Activated gamma-delta T cell treated with anti-CD3 and anti-CD28 coated beads, Interleukin-2, amount 50 U/mL, for 16 hours (primary cell): ENCODE data around the gene PHKG2.
"Not testable (repeated sequence)": the region's sequence is repeated elsewhere in the genome, so short reads cannot be mapped to it uniquely, and the experiment has no call there.

Experiments used
- DNase-seq: peaks from one replicate; pipeline ENCODE4 v3.0.0-alpha.2; 2020; ENCODE audit warnings: low read depth

Gene PHKG2

GRCh38 chr16:30747799-30748633, at the start of gene PHKG2:
Gene PHKG2, plus strand, starts transcription at chr16:30748425. Its CDS starts 396 bp downstream, at chr16:30748821.
- DNase-seq = peak; percentile 94

DNA sequence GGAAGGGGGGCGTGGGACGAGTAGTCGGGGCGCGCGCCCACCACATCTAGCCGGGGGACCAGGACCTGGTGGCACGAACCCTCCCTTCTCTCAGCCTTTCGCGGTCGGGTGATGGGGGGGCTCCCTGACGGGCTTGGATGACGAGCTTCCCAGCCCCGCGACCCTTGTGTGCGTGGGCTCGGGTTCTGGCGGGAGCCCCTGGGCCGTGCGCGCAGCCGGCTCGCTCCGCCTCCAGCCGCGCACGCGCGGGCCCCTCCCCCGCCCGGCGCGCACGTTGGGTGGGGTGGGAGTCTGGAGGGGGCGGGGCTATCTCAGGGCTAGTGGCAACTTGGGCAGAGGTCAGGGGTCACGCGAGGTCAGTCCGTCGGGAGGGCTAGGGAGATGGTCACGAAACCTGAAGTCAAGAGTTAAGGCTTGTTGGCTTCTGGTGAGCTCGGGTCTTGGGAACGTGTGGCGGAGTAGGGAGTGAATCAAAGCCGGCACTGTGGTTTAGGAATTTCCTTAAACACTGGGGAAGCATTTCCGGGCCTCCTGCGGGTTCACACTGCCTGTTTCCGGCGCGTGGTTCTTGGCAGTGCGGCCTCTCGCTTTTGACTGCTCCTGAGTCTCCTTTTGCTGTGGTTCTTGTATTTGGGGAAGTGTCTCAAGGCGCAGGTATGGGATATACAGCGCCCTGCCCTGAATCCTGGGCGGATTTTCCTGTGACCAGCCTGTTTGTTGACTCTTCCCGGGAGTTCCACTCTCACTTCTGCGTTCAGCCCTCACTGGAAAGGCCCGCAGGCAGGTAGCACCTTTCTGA, 49.2 kb upstream of the PHKG2 start, which contains the start of gene SRCAP:
Gene SRCAP (plus strand): TSS at position 356 of the 799 bp plus-strand sequence. CDS start 1,654 bp downstream, outside the sequence.
- peak; percentile 59 for DNase-seq

DNA sequence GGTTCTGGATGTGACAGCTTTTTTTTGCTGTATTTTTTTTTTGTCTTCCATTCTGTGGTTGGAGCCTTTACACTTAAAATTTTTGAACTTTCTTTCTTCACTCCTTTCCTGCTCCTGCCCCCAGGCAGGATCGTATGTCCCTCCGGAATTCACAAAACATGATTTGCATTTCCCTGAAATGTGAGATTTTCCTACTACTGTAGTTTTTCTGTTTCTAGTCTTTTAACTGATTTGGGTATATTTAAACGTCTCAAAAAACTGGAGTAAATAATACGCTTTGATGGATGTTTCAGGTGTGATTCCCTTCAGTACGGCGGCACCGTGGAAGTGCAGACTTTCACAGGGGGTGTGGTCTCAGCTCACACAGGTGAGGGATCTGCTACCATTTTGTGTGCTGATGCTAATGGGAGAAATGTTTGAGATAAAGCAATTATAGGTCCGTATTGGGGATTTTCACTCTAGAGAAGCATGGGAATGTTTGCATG, 48.6 kb upstream of the PHKG2 start:
- no peak for DNase-seq

DNA sequence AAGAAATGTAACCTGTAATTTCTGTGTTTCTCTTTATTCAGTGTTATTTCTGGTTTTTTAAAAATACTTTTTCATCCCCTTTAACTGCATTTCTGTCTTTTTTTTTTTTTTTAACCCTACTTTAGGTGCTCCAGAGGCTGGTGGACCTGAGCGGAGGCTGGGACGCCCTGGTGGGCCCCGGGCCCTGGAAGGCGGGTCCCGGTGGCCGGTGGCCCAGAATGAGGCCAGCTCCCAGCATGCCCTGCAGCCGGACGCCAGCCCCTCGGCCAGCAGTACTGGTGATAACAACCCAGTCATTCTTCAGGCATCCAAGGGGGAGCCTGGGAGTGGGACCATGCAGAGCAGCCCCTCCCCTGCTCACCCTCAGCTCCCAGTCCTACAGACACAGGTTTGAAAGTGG, 47.7 kb upstream of the PHKG2 start:
- no peak for DNase-seq

DNA sequence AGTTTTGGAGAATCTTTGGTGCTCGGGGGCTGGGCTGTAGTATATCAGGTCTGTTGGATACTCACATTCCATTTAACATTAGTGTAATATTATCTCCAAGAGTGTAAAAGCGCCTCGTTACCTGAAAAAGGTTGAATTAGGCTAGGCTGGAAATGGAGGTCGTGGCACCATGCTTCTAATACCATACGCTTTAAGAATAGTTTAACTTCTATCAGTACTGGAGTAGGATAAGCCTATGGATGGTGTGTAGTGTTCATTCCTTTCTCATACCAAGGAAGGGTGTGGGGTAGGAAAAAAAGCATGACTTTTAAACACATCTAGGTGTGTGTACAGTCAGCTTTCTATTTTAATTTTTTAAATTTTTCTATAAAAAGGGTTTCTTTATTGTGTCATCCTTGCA, 47.3 kb upstream of the PHKG2 start:
- no peak for DNase-seq

DNA sequence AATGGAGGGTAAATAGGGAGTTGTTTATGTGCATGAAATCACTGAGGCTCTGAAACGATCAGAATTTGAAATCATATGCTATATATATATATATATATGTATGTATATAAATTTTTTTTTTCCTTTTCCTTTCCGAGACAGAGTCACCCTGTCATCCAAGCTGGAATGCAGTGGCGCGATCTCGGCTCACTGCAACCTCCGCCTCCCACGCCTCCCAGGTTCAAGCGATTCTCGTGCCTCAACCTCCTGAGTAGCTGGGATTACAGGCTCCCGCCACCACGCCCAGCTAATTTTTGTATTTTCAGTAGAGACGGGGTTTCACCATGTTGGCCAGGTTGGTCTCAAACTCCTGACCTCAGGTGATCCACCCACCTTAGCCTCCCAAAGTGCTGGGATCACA, 45.2 kb upstream of the PHKG2 start:
- not testable (repeated sequence) for DNase-seq

GRCh38 chr16:30703971-30704370, 44.3 kb upstream of the PHKG2 start:
- no peak for DNase-seq

DNA sequence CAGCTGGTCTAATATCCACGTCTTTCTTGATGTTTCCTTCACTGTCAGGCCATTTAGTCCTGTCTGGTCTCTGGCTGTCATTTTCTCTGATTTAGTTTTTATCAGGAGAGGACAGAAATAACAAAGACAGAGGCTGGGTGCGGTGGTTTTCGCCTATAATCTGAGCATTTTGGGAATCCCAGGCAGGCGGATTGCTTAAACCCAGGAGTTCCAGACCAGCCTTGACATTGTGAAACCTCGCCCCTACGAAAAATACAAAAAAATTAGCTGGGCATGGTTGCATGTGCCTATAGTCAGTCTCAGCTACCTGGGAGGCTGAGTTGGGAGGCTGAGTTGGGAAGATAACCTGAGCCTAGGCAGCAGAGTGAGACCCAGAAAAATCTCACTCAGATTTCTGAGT, 42.2 kb upstream of the PHKG2 start:
- DNase-seq = no peak

GRCh38 chr16:30710971-30711370, 37.3 kb upstream of the PHKG2 start:
- no peak for DNase-seq

- no peak for DNase-seq
Observed at GRCh38 chr16:30711712-30712111, 36.5 kb upstream of the PHKG2 start.

GRCh38 chr16:30715750-30716445, 32.3 kb upstream of the PHKG2 start:
- DNase-seq = peak; percentile 41

GRCh38 chr16:30720086-30720485, 28.1 kb upstream of the PHKG2 start:
- DNase-seq = no peak

DNA sequence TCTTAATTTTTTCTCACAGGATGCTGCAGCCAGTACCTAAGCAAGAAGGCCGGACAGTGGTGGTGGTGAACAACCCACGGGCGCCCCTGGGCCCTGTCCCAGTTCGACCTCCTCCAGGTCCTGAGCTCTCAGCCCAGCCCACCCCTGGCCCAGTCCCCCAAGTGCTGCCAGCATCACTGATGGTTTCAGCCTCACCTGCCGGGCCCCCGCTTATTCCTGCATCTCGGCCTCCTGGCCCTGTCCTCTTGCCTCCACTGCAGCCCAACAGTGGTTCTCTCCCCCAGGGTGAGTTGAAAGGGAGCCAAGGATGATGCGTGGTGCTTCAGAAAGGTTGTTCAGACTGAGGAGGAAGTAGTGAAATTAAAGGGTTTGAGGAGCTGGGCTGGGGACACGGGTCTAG, 27.5 kb upstream of the PHKG2 start:
- no peak for DNase-seq

DNA sequence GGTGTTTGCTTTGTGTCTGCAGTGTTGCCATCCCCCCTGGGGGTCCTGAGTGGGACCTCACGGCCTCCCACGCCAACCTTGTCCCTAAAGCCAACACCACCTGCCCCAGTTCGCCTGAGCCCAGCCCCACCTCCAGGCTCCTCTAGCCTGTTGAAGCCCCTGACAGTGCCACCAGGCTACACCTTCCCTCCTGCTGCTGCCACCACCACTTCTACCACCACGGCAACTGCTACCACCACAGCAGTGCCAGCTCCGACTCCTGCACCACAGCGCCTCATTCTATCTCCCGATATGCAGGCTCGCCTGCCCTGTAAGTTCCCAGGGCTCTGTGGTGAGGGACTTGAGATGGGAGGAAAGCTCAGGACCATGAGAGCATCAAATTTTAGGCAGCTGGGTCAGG, 27.1 kb upstream of the PHKG2 start:
- DNase-seq = no peak

- no peak for DNase-seq
Observed at GRCh38 chr16:30721606-30722005, 26.6 kb upstream of the PHKG2 start.

- DNase-seq = no peak
Observed at GRCh38 chr16:30722443-30722842, 25.8 kb upstream of the PHKG2 start.

DNA sequence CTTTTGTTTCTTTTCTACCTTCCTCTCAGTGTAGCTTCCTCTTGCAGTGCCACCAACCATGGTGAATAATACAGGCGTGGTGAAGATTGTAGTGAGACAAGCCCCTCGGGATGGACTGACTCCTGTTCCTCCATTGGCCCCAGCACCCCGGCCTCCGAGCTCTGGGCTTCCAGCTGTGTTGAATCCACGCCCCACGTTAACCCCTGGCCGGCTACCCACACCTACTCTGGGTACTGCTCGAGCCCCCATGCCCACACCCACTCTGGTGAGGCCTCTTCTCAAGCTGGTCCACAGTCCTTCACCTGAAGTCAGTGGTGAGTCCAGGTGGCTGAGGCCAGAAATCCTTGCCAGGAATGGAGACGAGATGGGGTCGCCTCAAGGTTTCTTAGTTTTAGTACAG, 25.3 kb upstream of the PHKG2 start:
- DNase-seq = no peak

GRCh38 chr16:30723725-30724355, 24.4 kb upstream of the PHKG2 start:
- DNase-seq = no peak

DNA sequence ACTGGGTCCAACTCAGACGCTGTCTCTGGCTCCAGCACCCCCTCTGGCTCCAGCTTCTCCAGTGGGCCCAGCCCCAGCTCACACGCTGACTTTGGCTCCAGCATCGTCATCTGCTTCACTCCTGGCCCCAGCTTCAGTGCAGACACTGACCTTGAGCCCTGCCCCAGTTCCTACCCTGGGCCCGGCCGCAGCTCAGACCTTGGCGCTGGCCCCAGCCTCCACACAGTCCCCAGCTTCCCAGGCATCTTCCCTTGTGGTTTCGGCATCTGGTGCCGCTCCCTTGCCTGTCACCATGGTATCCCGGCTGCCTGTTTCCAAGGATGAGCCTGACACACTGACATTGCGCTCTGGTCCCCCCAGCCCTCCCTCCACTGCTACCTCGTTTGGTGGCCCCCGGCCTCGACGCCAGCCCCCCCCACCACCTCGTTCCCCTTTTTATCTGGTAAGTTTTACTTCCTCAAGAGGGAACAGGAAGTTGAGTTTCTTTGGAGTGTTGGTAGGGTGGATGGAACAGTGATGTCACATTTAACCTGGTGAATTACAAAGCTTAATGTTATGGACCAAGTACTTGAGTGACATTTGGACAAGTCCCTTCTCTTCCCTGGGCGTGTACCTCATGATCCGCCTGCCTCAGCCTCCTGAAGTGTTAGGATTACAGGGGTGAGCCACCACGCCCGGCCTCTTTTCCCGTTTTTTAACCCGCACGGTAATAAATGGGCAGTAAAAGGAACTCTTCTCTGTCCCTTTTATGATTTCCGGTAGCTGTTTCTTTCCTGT, 23.4 kb upstream of the PHKG2 start:
- DNase-seq = no peak

DNA sequence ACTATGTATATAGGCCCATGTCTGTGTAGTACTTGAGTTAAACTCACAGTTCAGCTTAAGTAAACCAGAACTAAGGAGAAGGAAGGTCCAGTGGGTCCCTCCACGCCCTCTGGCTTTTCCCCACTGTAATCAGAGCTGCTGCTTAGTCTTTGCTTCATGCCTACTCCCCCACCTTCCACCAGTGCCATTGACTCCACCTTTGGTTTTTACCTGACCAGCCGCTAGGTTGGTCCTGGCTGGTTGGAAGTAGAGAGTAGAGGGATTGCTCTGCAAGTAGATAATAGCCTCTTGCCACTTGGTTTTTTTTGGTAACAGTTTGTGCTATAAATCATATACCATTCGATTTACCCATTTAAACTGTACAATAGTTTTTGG, 22.8 kb upstream of the PHKG2 start:
- DNase-seq = no peak

GRCh38 chr16:30728321-30728720, 19.9 kb upstream of the PHKG2 start:
- DNase-seq = no peak
